PC-9 (cell line): ENCODE results near the gene TRDN. TPM values are rescaled to one million over a fixed set of nuclear protein-coding genes. Genes with fewer than 3 reads are reported as not detected.
A peak's percentile ranks its signal among the peaks of the same experiment; 100 is the strongest.

Experiments used
- BruUV-seq: library from RNA; stranded (reverse); fragments of 400-500 nt; replicated peaks from 2 replicates; lab custom pipeline; 2021; lab: Mats Ljungman, UMichigan
- CTCF ChIA-PET: fragments of 300-600 bp; sonication (Branson Sonifier 250); formaldehyde crosslinking; loops from one replicate; lab custom pipeline; 2022; ENCODE audit warnings: antibody characterized with exemption; lab: Charles Lee
- POLR2A ChIA-PET: fragments of 300-600 bp; sonication (Branson Sonifier 250); formaldehyde crosslinking; loops from one replicate; lab custom pipeline; 2022; ENCODE audit warnings: antibody characterized with exemption; ENCODE audit not compliant: unreplicated experiment; lab: Charles Lee
- DNase-seq, 2 experiments: peaks; one replicate each; pipeline versions ENCODE4 v3.0.0 to v3.0.0-alpha.2; 2015 to 2022; ENCODE audit warnings: mixed read lengths in 1 of 2
- H2AFZ ChIP-seq: fragments of 200-600 bp; sonication (generic); 2 replicates; pipeline ENCODE4 v1.8.1; 2017; ENCODE audit warnings: antibody characterized with exemption
- H3F3A ChIP-seq: fragments of 200-600 bp; sonication (generic); 2 replicates; pipeline ENCODE4 v1.8.1; 2017; ENCODE audit warnings: antibody characterized with exemption, mild to moderate bottlenecking, low read depth; ENCODE audit not compliant: insufficient read depth
- H3K27ac ChIP-seq: fragments of 200-600 bp; sonication (generic); 2 replicates; pipeline ENCODE4 v1.6.1; 2016; ENCODE audit warnings: mixed run types
- H3K27me3 ChIP-seq: fragments of 200-600 bp; sonication (generic); 2 replicates; pipeline ENCODE4 v1.6.1; 2016; ENCODE audit warnings: low read depth, mixed run types; ENCODE audit not compliant: insufficient read depth
- H3K36me3 ChIP-seq: fragments of 200-600 bp; sonication (generic); 2 replicates; pipeline ENCODE4 v1.6.1; 2016; ENCODE audit warnings: low read depth, mixed run types
- H3K4me1 ChIP-seq: fragments of 200-600 bp; sonication (generic); replicated peaks from 2 replicates; pipeline ENCODE4 v1.6.1; 2016; ENCODE audit warnings: mixed run types; ENCODE audit not compliant: insufficient read depth
- H3K4me2 ChIP-seq: fragments of 200-600 bp; sonication (generic); 2 replicates; pipeline ENCODE4 v1.6.1; 2017; ENCODE audit warnings: mixed run types
- H3K4me3 ChIP-seq: fragments of 200-600 bp; sonication (generic); 2 replicates; pipeline ENCODE4 v1.6.1; 2016; ENCODE audit warnings: mixed run types
- H3K79me2 ChIP-seq: fragments of 200-600 bp; sonication (generic); 2 replicates; pipeline ENCODE4 v1.6.1; 2017; ENCODE audit warnings: low read depth, mixed run types
- H3K9me2 ChIP-seq: fragments of 200-600 bp; sonication (generic); 2 replicates; pipeline ENCODE4 v1.8.1; 2017; ENCODE audit warnings: mild to moderate bottlenecking; ENCODE audit not compliant: insufficient read depth
- H3K9me3 ChIP-seq: fragments of 200-600 bp; sonication (generic); 2 replicates; pipeline ENCODE4 v1.8.1; 2016; ENCODE audit warnings: low read depth; ENCODE audit not compliant: insufficient read depth
- H4K20me1 ChIP-seq: fragments of 200-600 bp; sonication (generic); 2 replicates; pipeline ENCODE4 v1.8.1; 2017; ENCODE audit not compliant: insufficient read depth
- CTCF ChIP-seq: fragments of 200-600 bp; sonication (generic); conservative IDR thresholded peaks from 2 replicates; pipeline ENCODE4 v1.6.1; 2017; ENCODE audit warnings: mixed run types, antibody characterized with exemption, mild to moderate bottlenecking, moderate library complexity
- EZH2 ChIP-seq: fragments of 200-600 bp; sonication (generic); IDR thresholded peaks from 2 replicates; pipeline ENCODE4 v1.8.0; 2017; ENCODE audit warnings: antibody characterized with exemption, low read depth
- intact Hi-C: fragments of 100-400 bp; cut with micrococcal nuclease; formaldehyde crosslinking; loops from one replicate; pipeline ENCODE4 v1.10.0; 2022; ENCODE audit not compliant: unreplicated experiment
- total RNA-seq: library from RNA; stranded (reverse); gene quantifications from 2 replicates; pipeline ENCODE4 v1.2.3, GENCODE V29; 2021

The TRDN gene
- total RNA-seq, 1 experiment from 2014 or later, result not detected

GRCh38 chr6:123551939-123552707, 84.6 kb downstream of the TRDN start:
- Histone ChIP-seq H3K27ac (no peak overlapping the region), H4K20me1 (no peaks in the 10 kb centered on the region), H3K4me3 (no peak overlapping the region), H3K9me2 (no peaks in the 10 kb centered on the region), H3K4me1 (no peaks in the 10 kb centered on the region), H3F3A (no peaks in the 10 kb centered on the region), H3K27me3 (no peaks in the 10 kb centered on the region), H3K79me2 (no peaks in the 10 kb centered on the region), H3K4me2 (no peak overlapping the region), H3K9me3 (no peaks in the 10 kb centered on the region), H3K36me3 (no peaks in the 10 kb centered on the region), H2AFZ (no peak overlapping the region)
- no peak for DNase-seq
- BruUV-seq, result no TSS peak
- intact Hi-C loops, result no loop called here
- POLR2A ChIA-PET, result no interaction called here
- TF ChIP-seq CTCF (no peak), EZH2 (no peak)
- CTCF ChIA-PET, result no interaction called here

- no peaks in the 10 kb centered on the region for H4K20me1 ChIP-seq
- H2AFZ ChIP-seq, result peak overlapping the region; percentile 56; the same call in 1 of the 2 replicates
- no peaks in the 10 kb centered on the region for H3K79me2 ChIP-seq
- TF ChIP-seq EZH2 (no peak), CTCF (no peak)
- ChIA-PET CTCF (no interaction called here), POLR2A (no interaction called here)
- no peak overlapping the region for H3K4me2 ChIP-seq
- no peaks in the 10 kb centered on the region for H3K4me1 ChIP-seq
- H3K27me3 ChIP-seq, result no peaks in the 10 kb centered on the region
- no peak for DNase-seq
- no peaks in the 10 kb centered on the region for H3K9me2 ChIP-seq
- BruUV-seq, result no TSS peak
- H3K36me3 ChIP-seq, result no peaks in the 10 kb centered on the region
- H3K9me3 ChIP-seq, result no peaks in the 10 kb centered on the region
- no peaks in the 10 kb centered on the region for H3F3A ChIP-seq
- intact Hi-C loops, result no loop called here
- no peak overlapping the region for H3K27ac ChIP-seq
- no peak overlapping the region for H3K4me3 ChIP-seq
Measured at GRCh38 chr6:123550052-123550617, 86.6 kb downstream of the TRDN start.

GRCh38 chr6:123549476-123549875, 87.3 kb downstream of the TRDN start:
- no peaks in the 10 kb centered on the region for H3K4me1 ChIP-seq
- ChIA-PET POLR2A (no interaction called here), CTCF (no interaction called here)
- H3K27me3 ChIP-seq, result no peaks in the 10 kb centered on the region
- no peak overlapping the region for H3K4me2 ChIP-seq
- no peaks in the 10 kb centered on the region for H3F3A ChIP-seq
- H3K9me3 ChIP-seq, result no peaks in the 10 kb centered on the region
- H3K4me3 ChIP-seq, result no peak overlapping the region
- no peak overlapping the region for H2AFZ ChIP-seq
- TF ChIP-seq CTCF (no peak), EZH2 (no peak)
- H3K36me3 ChIP-seq, result no peaks in the 10 kb centered on the region
- intact Hi-C loops, result no loop called here
- no TSS peak for BruUV-seq
- H3K9me2 ChIP-seq, result no peaks in the 10 kb centered on the region
- H4K20me1 ChIP-seq, result no peaks in the 10 kb centered on the region
- no peak for DNase-seq
- H3K79me2 ChIP-seq, result no peaks in the 10 kb centered on the region
- no peak overlapping the region for H3K27ac ChIP-seq
